ENCODE data around the gene DBP. TPM values are rescaled to one million over a fixed set of nuclear protein-coding genes. Genes with fewer than 3 reads are reported as not detected.

The DBP gene
- total RNA-seq, 1 donor from 2014 or later: 3.9 TPM

DNA sequence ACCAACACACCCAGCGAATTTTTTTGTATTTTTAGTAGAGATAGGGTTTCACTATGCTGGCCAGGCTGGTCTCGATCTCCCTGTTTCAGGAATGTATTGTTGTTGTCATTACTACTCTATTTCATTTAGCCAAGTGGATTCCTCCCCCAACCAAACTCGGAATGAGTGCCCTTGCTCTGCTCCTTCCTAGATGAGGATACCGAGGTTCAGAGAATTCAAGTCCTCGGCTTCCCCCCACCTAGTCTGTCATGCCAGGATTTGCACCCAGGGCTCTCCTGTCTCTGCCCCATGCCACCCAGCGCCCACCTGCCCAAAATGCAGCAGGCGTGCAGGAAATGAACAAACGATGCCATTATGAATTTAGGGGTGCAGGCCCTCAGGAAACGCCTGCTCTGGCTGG is 34.2 kb downstream of the DBP start:
- no peaks in the 10 kb centered on the region for H3K36me3 Mint-ChIP-seq (ENCODE audit: low read depth)
- TF ChIP-seq, protein P1, sequence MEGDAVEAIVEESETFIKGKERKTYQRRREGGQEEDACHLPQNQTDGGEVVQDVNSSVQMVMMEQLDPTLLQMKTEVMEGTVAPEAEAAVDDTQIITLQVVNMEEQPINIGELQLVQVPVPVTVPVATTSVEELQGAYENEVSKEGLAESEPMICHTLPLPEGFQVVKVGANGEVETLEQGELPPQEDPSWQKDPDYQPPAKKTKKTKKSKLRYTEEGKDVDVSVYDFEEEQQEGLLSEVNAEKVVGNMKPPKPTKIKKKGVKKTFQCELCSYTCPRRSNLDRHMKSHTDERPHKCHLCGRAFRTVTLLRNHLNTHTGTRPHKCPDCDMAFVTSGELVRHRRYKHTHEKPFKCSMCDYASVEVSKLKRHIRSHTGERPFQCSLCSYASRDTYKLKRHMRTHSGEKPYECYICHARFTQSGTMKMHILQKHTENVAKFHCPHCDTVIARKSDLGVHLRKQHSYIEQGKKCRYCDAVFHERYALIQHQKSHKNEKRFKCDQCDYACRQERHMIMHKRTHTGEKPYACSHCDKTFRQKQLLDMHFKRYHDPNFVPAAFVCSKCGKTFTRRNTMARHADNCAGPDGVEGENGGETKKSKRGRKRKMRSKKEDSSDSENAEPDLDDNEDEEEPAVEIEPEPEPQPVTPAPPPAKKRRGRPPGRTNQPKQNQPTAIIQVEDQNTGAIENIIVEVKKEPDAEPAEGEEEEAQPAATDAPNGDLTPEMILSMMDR (IDR thresholded peaks at IDR 0.05): no peak
- no peaks in the 10 kb centered on the region for H3K9me3 Mint-ChIP-seq (ENCODE audit: low read depth)
- H3K4me1 Mint-ChIP-seq (ENCODE audit: low read depth): no peaks in the 10 kb centered on the region
- no peak for DNase-seq (ENCODE audit: low spot score)
- no peak overlapping the region for H3K4me3 Mint-ChIP-seq (ENCODE audit: unreplicated experiment)
- no peak overlapping the region for H3K27ac Mint-ChIP-seq (ENCODE audit: unreplicated experiment)
- H3K27me3 Mint-ChIP-seq (ENCODE audit: low read depth): peaks cover 4% of the 10 kb centered on the region

DNA sequence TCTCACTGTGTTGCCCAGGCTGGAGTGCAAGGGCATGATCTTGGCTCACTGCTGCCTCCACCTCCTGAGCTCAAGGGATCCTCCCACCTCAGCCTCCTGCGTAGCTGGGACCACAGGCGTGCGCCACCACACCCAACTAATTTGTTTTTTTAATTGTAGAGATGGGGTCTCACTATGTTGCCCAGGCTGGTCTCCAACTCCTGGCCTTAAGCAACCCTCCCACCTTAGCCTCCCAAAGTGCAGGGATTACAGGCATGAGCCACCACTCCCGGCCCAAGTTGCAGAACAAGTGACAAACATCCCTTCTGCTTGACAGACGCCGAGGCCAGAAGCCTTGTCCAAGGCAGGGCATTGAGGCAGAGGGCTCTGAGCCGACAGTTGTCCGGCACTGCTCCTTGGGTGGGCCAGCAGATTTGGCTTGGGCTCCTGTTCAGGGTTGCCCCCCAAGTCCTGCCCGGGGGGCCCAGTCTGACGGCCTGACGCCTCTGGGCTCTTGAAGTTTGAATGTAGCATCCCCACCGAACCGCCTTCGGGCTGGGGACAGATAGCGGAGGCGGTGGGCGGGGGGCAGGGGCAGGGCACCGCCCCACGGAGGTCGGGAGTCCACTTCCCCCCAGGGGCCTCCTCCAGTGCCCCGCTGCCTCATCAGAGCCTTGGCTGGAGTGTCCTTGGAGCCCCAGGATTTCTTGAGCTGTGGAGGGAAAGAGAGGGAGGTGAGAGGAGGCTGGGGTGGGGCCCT is 36.3 kb downstream of the DBP start:
- H3K36me3 Mint-ChIP-seq (ENCODE audit: low read depth): no peaks in the 10 kb centered on the region
- H3K27ac Mint-ChIP-seq (ENCODE audit: unreplicated experiment): no peak overlapping the region
- TF ChIP-seq, protein P1 (IDR thresholded peaks at IDR 0.05): no peak
- DNase-seq (ENCODE audit: low spot score): no peak
- peaks cover 4% of the 10 kb centered on the region for H3K27me3 Mint-ChIP-seq (ENCODE audit: low read depth)
- no peaks in the 10 kb centered on the region for H3K9me3 Mint-ChIP-seq (ENCODE audit: low read depth)
- H3K4me3 Mint-ChIP-seq (ENCODE audit: unreplicated experiment): no peak overlapping the region
- H3K4me1 Mint-ChIP-seq (ENCODE audit: low read depth): no peaks in the 10 kb centered on the region

DNA sequence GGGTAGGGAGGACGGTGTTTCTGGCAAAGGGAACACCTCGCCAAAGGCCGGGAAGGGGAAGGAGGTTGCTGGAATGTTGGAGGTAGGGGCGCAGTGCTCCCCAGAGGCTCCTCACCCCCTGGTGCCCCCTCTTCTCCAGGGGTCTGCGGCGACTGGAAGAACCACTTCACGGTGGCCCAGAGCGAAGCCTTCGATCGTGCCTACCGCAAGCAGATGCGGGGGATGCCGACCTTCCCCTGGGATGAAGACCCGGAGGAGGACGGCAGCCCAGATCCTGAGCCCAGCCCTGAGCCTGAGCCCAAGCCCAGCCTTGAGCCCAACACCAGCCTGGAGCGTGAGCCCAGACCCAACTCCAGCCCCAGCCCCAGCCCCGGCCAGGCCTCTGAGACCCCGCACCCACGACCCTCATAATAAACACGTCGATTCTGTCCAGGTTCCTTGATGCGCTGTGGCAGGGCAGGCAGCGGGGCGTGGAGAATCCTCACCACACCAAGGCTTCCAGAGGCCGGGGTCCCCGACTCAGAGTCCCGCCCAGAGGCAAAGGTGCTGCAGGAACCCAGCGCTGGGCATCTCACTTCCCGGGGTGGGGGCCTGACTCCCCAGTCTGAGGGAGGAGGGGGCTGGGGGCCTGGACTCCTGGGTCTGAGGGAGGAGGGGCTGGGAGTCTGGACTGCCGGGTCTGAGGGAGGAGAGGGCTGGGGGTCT is 38.0 kb downstream of the DBP start:
- TF ChIP-seq, protein P1 (IDR thresholded peaks at IDR 0.05): no peak
- Mint-ChIP-seq H3K36me3 (ENCODE audit: low read depth) (no peaks in the 10 kb centered on the region), H3K4me1 (ENCODE audit: low read depth) (no peaks in the 10 kb centered on the region), H3K4me3 (ENCODE audit: unreplicated experiment) (no peak overlapping the region), H3K27ac (ENCODE audit: unreplicated experiment) (no peak overlapping the region), H3K9me3 (ENCODE audit: low read depth) (no peaks in the 10 kb centered on the region), H3K27me3 (ENCODE audit: low read depth) (peaks cover 4% of the 10 kb centered on the region)
- no peak for DNase-seq (ENCODE audit: low spot score)

DNA sequence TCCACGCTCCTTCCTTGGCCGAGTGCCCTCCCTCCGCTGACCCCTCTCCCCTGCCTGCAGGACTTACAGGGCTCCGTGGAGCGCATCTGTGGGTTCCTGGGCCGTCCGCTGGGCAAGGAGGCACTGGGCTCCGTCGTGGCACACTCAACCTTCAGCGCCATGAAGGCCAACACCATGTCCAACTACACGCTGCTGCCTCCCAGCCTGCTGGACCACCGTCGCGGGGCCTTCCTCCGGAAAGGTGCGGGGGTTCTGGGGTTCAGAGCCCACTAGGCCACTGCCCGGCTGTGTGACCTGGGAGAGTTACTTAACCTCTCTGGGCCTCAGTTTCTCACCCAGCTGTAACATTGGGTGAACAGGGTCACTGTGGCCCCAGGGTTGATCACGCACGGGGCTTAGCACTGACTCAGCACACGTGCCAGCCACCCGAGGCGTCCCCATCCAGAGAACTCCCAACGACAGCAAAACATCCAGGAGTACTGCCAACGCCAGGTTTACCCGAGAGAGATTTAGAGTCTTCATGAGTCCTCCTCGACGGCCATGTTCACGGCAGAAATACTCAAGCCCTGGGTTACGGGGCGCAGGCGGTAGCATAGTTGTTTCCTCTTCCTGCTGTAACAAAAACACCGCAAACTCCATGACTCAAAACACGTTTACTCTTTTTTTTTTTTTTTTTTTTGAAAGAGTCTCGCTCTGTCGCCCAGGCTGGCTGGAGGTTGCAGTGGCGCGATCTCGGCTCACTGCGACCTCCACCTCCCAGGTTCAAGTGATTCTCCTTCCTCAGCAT is 40.3 kb downstream of the DBP start:
- Mint-ChIP-seq H3K27me3 (ENCODE audit: low read depth) (peaks cover 4% of the 10 kb centered on the region), H3K36me3 (ENCODE audit: low read depth) (no peaks in the 10 kb centered on the region), H3K4me3 (ENCODE audit: unreplicated experiment) (no peak overlapping the region), H3K4me1 (ENCODE audit: low read depth) (no peaks in the 10 kb centered on the region), H3K9me3 (ENCODE audit: low read depth) (no peaks in the 10 kb centered on the region), H3K27ac (ENCODE audit: unreplicated experiment) (no peak overlapping the region)
- DNase-seq (ENCODE audit: low spot score): no peak
- TF ChIP-seq, protein P1 (IDR thresholded peaks at IDR 0.05): no peak

DNA sequence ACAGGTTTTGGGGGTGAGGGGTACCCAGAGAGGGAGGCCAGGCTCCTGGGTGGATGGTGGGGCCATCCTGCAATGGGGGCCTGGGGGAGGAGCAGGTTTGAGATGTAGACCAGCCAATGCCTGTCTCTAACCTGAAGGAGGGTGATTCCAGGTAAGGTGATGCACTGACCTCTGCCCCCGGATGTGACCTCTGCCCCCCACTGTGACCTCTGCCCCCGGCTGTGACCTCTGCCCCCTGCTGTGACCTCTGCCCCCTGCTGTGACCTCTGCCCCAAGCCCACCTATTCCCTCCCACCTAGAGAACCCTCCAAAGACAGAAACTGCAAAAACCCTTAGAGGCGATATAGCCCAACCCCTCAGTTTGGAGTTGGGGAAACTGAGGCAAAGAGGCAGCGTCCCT is 40.9 kb downstream of the DBP start:
- peaks cover 4% of the 10 kb centered on the region for H3K27me3 Mint-ChIP-seq (ENCODE audit: low read depth)
- H3K36me3 Mint-ChIP-seq (ENCODE audit: low read depth): no peaks in the 10 kb centered on the region
- H3K4me3 Mint-ChIP-seq (ENCODE audit: unreplicated experiment): no peak overlapping the region
- TF ChIP-seq, protein P1 (IDR thresholded peaks at IDR 0.05): no peak
- DNase-seq (ENCODE audit: low spot score): no peak
- no peaks in the 10 kb centered on the region for H3K9me3 Mint-ChIP-seq (ENCODE audit: low read depth)
- H3K4me1 Mint-ChIP-seq (ENCODE audit: low read depth): no peaks in the 10 kb centered on the region
- no peak overlapping the region for H3K27ac Mint-ChIP-seq (ENCODE audit: unreplicated experiment)

Measured in chondrocyte (in vitro differentiated cells).